GM18951 (cell line): Measurements from ENCODE around the gene MMEL1.
"Not testable (repeated sequence)": the region's sequence is repeated elsewhere in the genome, so short reads cannot be mapped to it uniquely, and the experiment has no call there.

Experiments used
- POLR2A ChIP-seq: IDR thresholded peaks from 4 replicates; pipeline ENCODE4 v1.6.1; 2011; ENCODE audit warnings: mild to moderate bottlenecking; ENCODE audit not compliant: insufficient read length, insufficient read depth; ENCODE audit errors: extremely low read depth
- in situ Hi-C: fragments of 300-500 bp; cut with MboI; formaldehyde crosslinking; loops from one replicate; pipeline ENCODE4 v1.12.0; 2022; ENCODE audit warnings: low sequenced_read_pairs, mixed read lengths, inconsistent platforms; ENCODE audit not compliant: unreplicated experiment

Gene MMEL1

GRCh38 chr1:2583331-2583791 lies 49.5 kb downstream of the MMEL1 start:
- in situ Hi-C loops: no loop called here
- no peak for TF ChIP-seq POLR2A

- in situ Hi-C loops: no loop called here
- no peak for TF ChIP-seq POLR2A
Observed at GRCh38 chr1:2582391-2582790, 50.4 kb downstream of the MMEL1 start.

GRCh38 chr1:2580691-2581090 lies 52.1 kb downstream of the MMEL1 start:
- no peak for TF ChIP-seq POLR2A
- in situ Hi-C loops: no loop called here

- TF ChIP-seq POLR2A: no peak
- in situ Hi-C loops: no loop called here
Observed at GRCh38 chr1:2578758-2579118, 54.1 kb downstream of the MMEL1 start.

- in situ Hi-C loops: not testable (repeated sequence)
Observed at GRCh38 chr1:2577565-2578075, 55.2 kb downstream of the MMEL1 start.

GRCh38 chr1:2575801-2576663 lies 56.8 kb downstream of the MMEL1 start:
- TF ChIP-seq POLR2A: no peak
- in situ Hi-C loops: no loop called here

More at GRCh38 chr1:2577565-2578075, 55.2 kb downstream of the MMEL1 start:
- TF ChIP-seq POLR2A: peak; percentile 25

GRCh38 chr1:2574350-2574749 lies 58.5 kb downstream of the MMEL1 start:
- TF ChIP-seq POLR2A: no peak
- in situ Hi-C loops: loop anchor here (25.0 kb wide), 1 partner anchor 387 kb away; the partner anchor contains the start of gene FAAP20

GRCh38 chr1:2573250-2573920 lies 59.4 kb downstream of the MMEL1 start:
- no peak for TF ChIP-seq POLR2A
- in situ Hi-C loops: loop anchor here (25.0 kb wide), 1 partner anchor 386 kb away; the partner anchor contains the start of gene FAAP20

- no peak for TF ChIP-seq POLR2A
- in situ Hi-C loops: loop anchor here (25.0 kb wide), 1 partner anchor 384 kb away; the partner anchor contains the start of gene FAAP20
Observed at GRCh38 chr1:2571348-2571747, 61.5 kb downstream of the MMEL1 start.

- no peak for TF ChIP-seq POLR2A
- in situ Hi-C loops: loop anchor here (25.0 kb wide), 1 partner anchor 383 kb away; the partner anchor contains the start of gene FAAP20
Observed at GRCh38 chr1:2570332-2570731, 62.5 kb downstream of the MMEL1 start.

GRCh38 chr1:2569703-2570102 lies 63.1 kb downstream of the MMEL1 start:
- in situ Hi-C loops: loop anchor here (25.0 kb wide), 1 partner anchor 382 kb away; the partner anchor contains the start of gene FAAP20

- in situ Hi-C loops: loop anchor here (25.0 kb wide), 1 partner anchor 382 kb away; the partner anchor contains the start of gene FAAP20
- no peak for TF ChIP-seq POLR2A
Observed at GRCh38 chr1:2569060-2569459, 63.8 kb downstream of the MMEL1 start.

- in situ Hi-C loops: loop anchor here (25.0 kb wide), 1 partner anchor 381 kb away; the partner anchor contains the start of gene FAAP20
Observed at GRCh38 chr1:2568187-2568816, 64.5 kb downstream of the MMEL1 start.
